PC-3 (cell line): Measurements from ENCODE around the gene ARHGEF25. TPM values are rescaled to one million over a fixed set of nuclear protein-coding genes. Genes with fewer than 3 reads are reported as not detected.

Source experiments
- ATAC-seq: fragments of 200-7000 bp; cut with Tn5 transposase; 2 replicates; pipeline ENCODE4 v1.9.1; 2020; ENCODE audit warnings: mild to moderate bottlenecking, moderate library complexity
- BruUV-seq: library from RNA; stranded (reverse); fragments of 400-500 nt; replicated peaks from 2 replicates; lab custom pipeline; 2021; lab: Mats Ljungman, UMichigan
- CTCF ChIA-PET: fragments of 300-600 bp; sonication (Branson Sonifier 250); formaldehyde crosslinking; loops from one replicate; lab custom pipeline; 2022; ENCODE audit warnings: antibody characterized with exemption; lab: Charles Lee
- POLR2A ChIA-PET: fragments of 300-600 bp; sonication (Branson Sonifier 250); formaldehyde crosslinking; loops from one replicate; lab custom pipeline; 2022; ENCODE audit warnings: antibody characterized with exemption; ENCODE audit not compliant: unreplicated experiment; lab: Charles Lee
- DNase-seq: peaks from one replicate; pipeline ENCODE4 v3.0.0-alpha.2; 2015
- H2AFZ ChIP-seq: fragments of 300-600 bp; sonication (generic); 2 replicates; pipeline ENCODE4 v1.6.0; 2016; ENCODE audit warnings: antibody characterized with exemption, low read length
- H3F3A ChIP-seq: fragments of 300-600 bp; sonication (generic); one replicate; pipeline ENCODE4 v1.6.0; 2017; ENCODE audit warnings: antibody characterized with exemption, low read length, control low read depth, mild to moderate bottlenecking; ENCODE audit not compliant: unreplicated experiment
- H3K27ac ChIP-seq: fragments of 300-600 bp; sonication (generic); 2 replicates; pipeline ENCODE4 v1.5.1; 2016; ENCODE audit warnings: mild to moderate bottlenecking, low read length
- H3K27me3 ChIP-seq: fragments of 300-600 bp; sonication (generic); 2 replicates; pipeline ENCODE4 v1.6.1; 2016; ENCODE audit warnings: low read length, mixed read lengths
- H3K36me3 ChIP-seq: fragments of 300-600 bp; sonication (generic); 2 replicates; pipeline ENCODE4 v1.6.1; 2016; ENCODE audit warnings: low read depth, mixed run types, low read length, mixed read lengths
- H3K4me1 ChIP-seq: fragments of 300-600 bp; sonication (generic); 2 replicates; pipeline ENCODE4 v1.5.1; 2016; ENCODE audit warnings: low read length; ENCODE audit not compliant: insufficient read depth
- H3K4me2 ChIP-seq: fragments of 300-600 bp; sonication (generic); 2 replicates; pipeline ENCODE4 v1.6.0; 2016; ENCODE audit warnings: low read length
- H3K4me3 ChIP-seq: fragments of 300-600 bp; sonication (generic); 2 replicates; pipeline ENCODE4 v1.5.1; 2016; ENCODE audit warnings: mild to moderate bottlenecking, low read length, mixed read lengths
- H3K79me2 ChIP-seq: fragments of 300-600 bp; sonication (generic); 2 replicates; pipeline ENCODE4 v1.6.1; 2017; ENCODE audit warnings: low read length, mixed read lengths
- H3K9ac ChIP-seq: fragments of 300-600 bp; sonication (generic); 2 replicates; pipeline ENCODE4 v1.6.0; 2016; ENCODE audit warnings: mild to moderate bottlenecking, low read length
- H3K9me2 ChIP-seq: fragments of 300-600 bp; sonication (generic); replicated peaks from 2 replicates; pipeline ENCODE4 v1.6.1; 2016; ENCODE audit warnings: mixed run types, low read length, mixed read lengths
- H3K9me3 ChIP-seq: fragments of 300-600 bp; sonication (generic); 2 replicates; pipeline ENCODE4 v1.6.1; 2016; ENCODE audit warnings: low read length, mixed read lengths
- H4K20me1 ChIP-seq: fragments of 300-600 bp; sonication (generic); 2 replicates; pipeline ENCODE4 v1.6.1; 2016; ENCODE audit warnings: low read length, mixed read lengths
- CTCF ChIP-seq: fragments of 300-600 bp; sonication (generic); conservative IDR thresholded peaks from 2 replicates; pipeline ENCODE4 v1.5.1; 2017; ENCODE audit warnings: antibody characterized with exemption, low read depth, mild to moderate bottlenecking, low read length
- EZH2 ChIP-seq: fragments of 300-600 bp; sonication (generic); IDR thresholded peaks from one replicate; pipeline ENCODE4 v1.6.1; 2017; ENCODE audit warnings: antibody characterized with exemption, mild to moderate bottlenecking, low read length; ENCODE audit not compliant: unreplicated experiment
- EZH2phosphoT487 ChIP-seq: fragments of 300-600 bp; sonication (generic); IDR thresholded peaks from 2 replicates; pipeline ENCODE4 v1.6.1; 2018; ENCODE audit warnings: mild to moderate bottlenecking, antibody characterized with exemption, low read length, borderline replicate concordance
- intact Hi-C: fragments of 100-400 bp; cut with micrococcal nuclease; formaldehyde crosslinking; loops from 2 replicates; pipeline ENCODE4 v1.9.0; 2023
- total RNA-seq: library from RNA; depleted of rRNA; stranded (reverse); fragments of >200 nt; gene quantifications from 2 replicates; pipeline ENCODE4 v1.2.3, GENCODE V29; 2014

Gene ARHGEF25
- total RNA-seq, 1 experiment from 2014 or later: 10.0 TPM

GRCh38 chr12:57603815-57604453 is 7.3 kb upstream of the ARHGEF25 start:
- DNase-seq: peak; percentile 62
- H2AFZ ChIP-seq: peak overlapping the region; percentile 81
- no peaks in the 10 kb centered on the region for H3F3A ChIP-seq
- H4K20me1 ChIP-seq: no peaks in the 10 kb centered on the region
- no peaks in the 10 kb centered on the region for H3K9me2 ChIP-seq
- POLR2A ChIA-PET: interaction anchor here (0.6 kb wide), 1 partner anchor 22 kb away, joined by 3 read pairs; no protein-coding TSS in a partner anchor
- CTCF ChIA-PET: interaction anchor here (0.6 kb wide), 1 partner anchor 12 kb away, joined by 5 read pairs; no protein-coding TSS in a partner anchor
- ATAC-seq: peak; percentile 52
- no peaks in the 10 kb centered on the region for H3K27me3 ChIP-seq
- H3K36me3 ChIP-seq: peaks cover 15% of the 10 kb centered on the region
- peak overlapping the region; percentile 74 for H3K9ac ChIP-seq
- TSS peak; percentile 51 for BruUV-seq
- peak overlapping the region; percentile 81 for H3K4me2 ChIP-seq
- no peaks in the 10 kb centered on the region for H3K79me2 ChIP-seq
- no peak for TF ChIP-seq EZH2
- TF ChIP-seq CTCF: no peak
- no peak for TF ChIP-seq EZH2phosphoT487
- intact Hi-C loops: no loop called here
- H3K9me3 ChIP-seq: no peaks in the 10 kb centered on the region
- H3K4me1 ChIP-seq: peaks cover 16% of the 10 kb centered on the region
- H3K27ac ChIP-seq: no peak overlapping the region
- peak overlapping the region; percentile 81 for H3K4me3 ChIP-seq

- Histone ChIP-seq H4K20me1 (no peaks in the 10 kb centered on the region), H3K36me3 (peaks cover 10% of the 10 kb centered on the region; the same call in 1 of the 2 replicates), H3K4me1 (peaks cover 16% of the 10 kb centered on the region), H3K9me2 (no peaks in the 10 kb centered on the region), H3K27ac (no peak within 1 kb of the TSS), H2AFZ (peak within 1 kb of the TSS; percentile 81), H3K9ac (peak within 1 kb of the TSS; percentile 74), H3K79me2 (no peaks in the 10 kb centered on the region), H3K9me3 (no peaks in the 10 kb centered on the region), H3F3A (no peaks in the 10 kb centered on the region), H3K4me2 (peak within 1 kb of the TSS; percentile 81), H3K4me3 (peak within 1 kb of the TSS; percentile 81), H3K27me3 (no peaks in the 10 kb centered on the region)
- BruUV-seq: no TSS peak
- ATAC-seq (peak; percentile 55), DNase-seq (no peak)
- intact Hi-C loops: no loop called here
- TF ChIP-seq EZH2 (no peak), CTCF (no peak), EZH2phosphoT487 (no peak)
- ChIA-PET POLR2A (no interaction called here), CTCF (no interaction called here)
Measured at GRCh38 chr12:57604454-57604991, 6.7 kb upstream of the ARHGEF25 start, which contains the start of gene DTX3. TSS of gene DTX3 (plus strand) at chr12:57604824. CDS start at chr12:57606518, 1,694 bp downstream.
